IPS-NIHi7 (cell line): ENCODE data around the gene TMPRSS11B.
"Not testable (repeated sequence)": the region's sequence is repeated elsewhere in the genome, so short reads cannot be mapped to it uniquely, and the experiment has no call there.

ENCODE experiments used
- DNase-seq: peaks from one replicate; pipeline ENCODE4 v3.0.0; 2012; ENCODE audit warnings: mixed read lengths; ENCODE audit errors: extremely low spot score

Gene TMPRSS11B

GRCh38 chr4:68245594-68245993, at the start of gene TMPRSS11B:
TSS of gene TMPRSS11B (minus strand) at chr4:68245694. CDS start at chr4:68245558, 136 bp downstream.
- DNase-seq: no peak

- no peak for DNase-seq
These were observed 45.8 kb upstream of the TMPRSS11B start for GRCh38 chr4:68291256-68291655.

GRCh38 chr4:68288393-68288740, 42.9 kb upstream of the TMPRSS11B start:
- no peak for DNase-seq

- DNase-seq: no peak
These were observed 42.4 kb upstream of the TMPRSS11B start for GRCh38 chr4:68287704-68288392.

GRCh38 chr4:68283714-68284113, 38.2 kb upstream of the TMPRSS11B start:
- no peak for DNase-seq

GRCh38 chr4:68283095-68283494, 37.6 kb upstream of the TMPRSS11B start:
- DNase-seq: no peak

- DNase-seq: not testable (repeated sequence)
These were observed 36.6 kb upstream of the TMPRSS11B start for GRCh38 chr4:68281796-68282740.

- no peak for DNase-seq
These were observed 32.5 kb upstream of the TMPRSS11B start for GRCh38 chr4:68278029-68278428.

GRCh38 chr4:68277627-68278026, 32.1 kb upstream of the TMPRSS11B start:
- DNase-seq: no peak

- peak; percentile 22 for DNase-seq
These were observed 27.4 kb upstream of the TMPRSS11B start for GRCh38 chr4:68272860-68273259.

GRCh38 chr4:68272380-68272779, 26.9 kb upstream of the TMPRSS11B start:
- peak; percentile 25 for DNase-seq

- DNase-seq: peak; percentile 46
These were observed 26.4 kb upstream of the TMPRSS11B start for GRCh38 chr4:68271851-68272357.

GRCh38 chr4:68267433-68267944, 22.0 kb upstream of the TMPRSS11B start:
- no peak for DNase-seq

- no peak for DNase-seq
These were observed 19.5 kb upstream of the TMPRSS11B start for GRCh38 chr4:68264875-68265565.

GRCh38 chr4:68259191-68259590, 13.7 kb upstream of the TMPRSS11B start:
- DNase-seq: no peak

- no peak for DNase-seq
These were observed 12.2 kb upstream of the TMPRSS11B start for GRCh38 chr4:68257719-68258118.

GRCh38 chr4:68256284-68256683, 10.8 kb upstream of the TMPRSS11B start:
- DNase-seq: no peak

GRCh38 chr4:68250151-68250930, 4.8 kb upstream of the TMPRSS11B start:
- no peak for DNase-seq

- no peak for DNase-seq
These were observed 3.9 kb upstream of the TMPRSS11B start for GRCh38 chr4:68249434-68249833.

- no peak for DNase-seq
These were observed 4.9 kb downstream of the TMPRSS11B start for GRCh38 chr4:68240620-68241019.

- no peak for DNase-seq
These were observed 16.9 kb downstream of the TMPRSS11B start for GRCh38 chr4:68228568-68228967.
